ENCODE measurements around the gene DTX4.

GRCh38 chr11:59189986-59190385, 18.1 kb downstream of the DTX4 start:
- TF ChIP-seq FOXM1 (IDR thresholded peaks at IDR 0.05; ENCODE audit: borderline replicate concordance) (no peak), HDGF (IDR thresholded peaks at IDR 0.05; ENCODE audit: borderline replicate concordance) (no peak), L3MBTL2 (conservative IDR thresholded peaks at IDR 0.05) (no peak), FOXA1 (IDR thresholded peaks at IDR 0.05) (no peak), SP1 (IDR thresholded peaks at IDR 0.05) (no peak), ARNT (IDR thresholded peaks at IDR 0.05) (no peak), FOXK2 (IDR thresholded peaks at IDR 0.05) (no peak), TARDBP (IDR thresholded peaks at IDR 0.05) (no peak), BHLHE40 (IDR thresholded peaks at IDR 0.05; ENCODE audit: borderline replicate concordance) (no peak)
- TF ChIP-seq, protein P1, sequence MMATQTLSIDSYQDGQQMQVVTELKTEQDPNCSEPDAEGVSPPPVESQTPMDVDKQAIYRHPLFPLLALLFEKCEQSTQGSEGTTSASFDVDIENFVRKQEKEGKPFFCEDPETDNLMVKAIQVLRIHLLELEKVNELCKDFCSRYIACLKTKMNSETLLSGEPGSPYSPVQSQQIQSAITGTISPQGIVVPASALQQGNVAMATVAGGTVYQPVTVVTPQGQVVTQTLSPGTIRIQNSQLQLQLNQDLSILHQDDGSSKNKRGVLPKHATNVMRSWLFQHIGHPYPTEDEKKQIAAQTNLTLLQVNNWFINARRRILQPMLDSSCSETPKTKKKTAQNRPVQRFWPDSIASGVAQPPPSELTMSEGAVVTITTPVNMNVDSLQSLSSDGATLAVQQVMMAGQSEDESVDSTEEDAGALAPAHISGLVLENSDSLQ (IDR thresholded peaks at IDR 0.05), result no peak
